VCaP (cell line): ENCODE results near the gene ABTB2.
A peak's percentile ranks its signal among the peaks of the same experiment; 100 is the strongest.

Source experiments
- H3K27ac ChIP-seq: fragments of 450-650 bp; 2 replicates; pipeline ENCODE4 v1.5.1; 2017
- CTCF ChIP-seq: fragments of 450-650 bp; conservative IDR thresholded peaks from 2 replicates; pipeline ENCODE4 v1.5.1; 2017; ENCODE audit warnings: mild to moderate bottlenecking, moderate library complexity

The ABTB2 gene

GRCh38 chr11:34346551-34346950 lies 11.3 kb downstream of the ABTB2 start:
- H3K27ac ChIP-seq, result peak overlapping the region; percentile 30; the same call in 1 of the 2 replicates
- no peak for TF ChIP-seq CTCF

DNA sequence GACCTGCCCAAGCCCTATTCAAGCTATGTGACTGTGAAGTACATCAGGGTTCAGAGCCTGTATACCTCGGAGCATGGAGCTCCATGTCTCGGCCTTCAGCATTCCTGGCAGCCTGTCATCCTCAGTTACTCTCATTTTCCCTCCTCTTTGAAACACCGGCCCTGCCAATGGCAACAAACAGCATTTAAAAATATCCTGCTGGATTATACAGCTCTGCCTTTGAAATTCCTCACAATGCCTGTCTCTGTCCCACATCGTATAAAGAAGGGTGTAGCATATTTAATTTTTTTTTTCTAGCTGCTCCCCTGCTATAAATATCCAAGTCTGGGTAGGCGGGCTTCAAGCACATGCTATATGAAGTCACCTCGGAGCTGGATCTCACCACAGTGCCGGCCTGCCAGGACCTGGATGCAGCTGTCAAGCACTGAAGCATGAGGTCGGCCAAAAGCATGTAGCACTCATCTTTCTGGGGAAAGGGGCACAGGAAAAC lies 11.8 kb downstream of the ABTB2 start:
- H3K27ac ChIP-seq, result peak overlapping the region; percentile 30
- TF ChIP-seq CTCF, result no peak

- no peak for TF ChIP-seq CTCF
- peak overlapping the region; percentile 30 for H3K27ac ChIP-seq
Observed at GRCh38 chr11:34345540-34345876, 12.3 kb downstream of the ABTB2 start.

GRCh38 chr11:34344768-34345539 lies 12.9 kb downstream of the ABTB2 start:
- TF ChIP-seq CTCF, result no peak
- H3K27ac ChIP-seq, result peak overlapping the region; percentile 30

DNA sequence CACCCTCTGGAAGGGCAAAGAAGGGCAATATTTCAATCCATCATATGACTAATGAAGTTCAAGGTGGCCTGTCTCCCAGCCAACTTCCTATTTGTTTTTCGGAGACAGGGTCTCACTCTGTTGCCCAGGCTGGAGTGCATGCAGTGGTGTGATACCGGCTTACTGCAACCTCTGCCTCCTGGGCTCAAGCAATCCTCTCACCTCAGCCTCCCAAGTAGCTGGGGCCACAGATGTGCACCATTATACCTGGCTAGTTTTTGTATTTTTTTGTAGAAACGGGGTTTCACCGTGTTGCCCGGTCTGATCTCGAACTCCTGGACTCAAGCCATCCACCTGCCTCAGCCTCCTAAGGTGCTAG lies 13.4 kb downstream of the ABTB2 start:
- H3K27ac ChIP-seq, result peak overlapping the region; percentile 30; the same call in 1 of the 2 replicates
- TF ChIP-seq CTCF, result no peak

DNA sequence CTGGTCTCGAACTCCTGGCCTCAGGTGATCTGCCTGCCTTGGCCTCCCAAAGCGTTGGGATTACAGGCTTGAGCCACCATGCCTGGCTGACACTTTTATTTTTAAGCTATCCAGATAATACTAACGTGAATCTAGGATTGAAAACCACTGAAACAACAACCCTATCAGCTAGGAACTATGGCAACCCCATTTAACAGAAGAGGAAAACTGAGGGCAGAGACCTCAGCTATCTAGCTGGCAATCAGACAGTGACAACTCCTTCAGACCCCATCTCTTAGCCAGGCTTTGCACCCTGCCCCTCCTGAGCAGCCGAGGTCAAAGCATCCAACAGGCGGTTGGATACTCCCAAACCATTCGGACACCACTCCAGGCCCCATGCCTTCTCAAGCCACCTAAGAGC lies 14.1 kb downstream of the ABTB2 start:
- no peak for TF ChIP-seq CTCF
- H3K27ac ChIP-seq, result peak overlapping the region; percentile 5; the same call in 1 of the 2 replicates

DNA sequence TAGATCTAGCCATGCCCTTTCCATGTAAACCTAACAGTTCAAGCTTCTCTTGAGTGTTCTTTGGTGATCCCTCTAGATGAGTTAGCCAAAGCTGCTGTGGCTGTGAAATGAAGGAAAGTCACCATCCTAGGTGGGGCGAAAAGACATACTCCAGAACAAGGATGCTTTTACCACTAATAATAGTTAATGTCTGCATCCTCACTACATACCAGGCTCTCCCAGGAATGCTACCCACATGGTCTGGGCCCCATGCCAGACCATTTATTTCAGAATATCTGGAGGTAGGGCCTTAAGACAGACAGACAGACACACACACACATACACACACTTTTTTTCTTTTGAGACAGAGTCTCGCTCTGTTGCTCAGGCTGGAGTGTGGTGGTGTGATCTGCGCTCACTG lies 14.7 kb downstream of the ABTB2 start:
- peak overlapping the region; percentile 5; the same call in 1 of the 2 replicates for H3K27ac ChIP-seq
- no peak for TF ChIP-seq CTCF
